ENCODE results near the gene GABBR1. TPM values are rescaled to one million over a fixed set of nuclear protein-coding genes. Genes with fewer than 3 reads are reported as not detected.
A peak's percentile ranks its signal among the peaks of the same experiment; 100 is the strongest.

GABBR1 gene
- total RNA-seq, 1 experiment from 2014 or later = 146 TPM

GRCh38 chr6:29529956-29530355 is 103.0 kb downstream of the GABBR1 start:
- Histone ChIP-seq H2AK5ac (ENCODE audit: insufficient read length, low read length) (no peak overlapping the region), H4K91ac (ENCODE audit: insufficient read length, low read depth, low read length) (no peak overlapping the region), H3T11ph (ENCODE audit: low read length) (no peak overlapping the region), H2BK120ac (ENCODE audit: low read depth, low read length, poor library complexity, severe bottlenecking) (no peak overlapping the region), H3K4me1 (ENCODE audit: insufficient read depth, low read length) (0 out of 2 replicates have a peak, but pooled peaks cover 6% of the 10 kb centered on the region), H2BK20ac (ENCODE audit: low read depth, low read length, poor library complexity, severe bottlenecking) (no peak overlapping the region), H3K79me1 (ENCODE audit: insufficient read depth, low read depth, low read length, poor library complexity, severe bottlenecking) (no peaks in the 10 kb centered on the region), H3K23me2 (ENCODE audit: insufficient read length, low read depth, low read length, poor library complexity, severe bottlenecking) (no peaks in the 10 kb centered on the region), H3K9ac (ENCODE audit: extremely low read depth, insufficient read length, low read length) (no peak overlapping the region), H2AFZ (ENCODE audit: low read length) (no peak overlapping the region), H3K56ac (ENCODE audit: insufficient read length, low read depth, low read length) (no peak overlapping the region), H3K23ac (ENCODE audit: insufficient read length, low read depth, low read length) (no peak overlapping the region), H3K4me2 (ENCODE audit: insufficient read depth, insufficient read length, low read length) (no peak overlapping the region), H3K27me3 (ENCODE audit: insufficient read depth, low read length) (no peaks in the 10 kb centered on the region), H3K14ac (ENCODE audit: insufficient read depth, low read length) (no peak overlapping the region), H4K5ac (ENCODE audit: insufficient read length, low read depth, low read length) (no peak overlapping the region), H3K79me2 (ENCODE audit: insufficient read depth, low read length) (no peaks in the 10 kb centered on the region), H3K9me3 (ENCODE audit: control insufficient read depth, low read depth, low read length) (no peaks in the 10 kb centered on the region), H3K18ac (ENCODE audit: insufficient read length, low read depth, low read length) (no peak overlapping the region), H3K27ac (ENCODE audit: insufficient read length, low read depth, low read length) (no peak overlapping the region), H2BK5ac (ENCODE audit: insufficient read length, low read length) (no peak overlapping the region), H3K4ac (ENCODE audit: low read depth, low read length) (no peak overlapping the region), H2BK15ac (ENCODE audit: low read depth, low read length) (no peak overlapping the region), H4K8ac (replicated peaks; ENCODE audit: insufficient read length, low read depth, low read length) (no peak overlapping the region), H2BK12ac (ENCODE audit: insufficient read length, low read depth, low read length) (no peak overlapping the region), H4K20me1 (ENCODE audit: control insufficient read depth, insufficient read depth, insufficient read length) (no peaks in the 10 kb centered on the region)
- H3K9me3 Mint-ChIP-seq = no peaks in the 10 kb centered on the region; a peak in 1 of 5 replicates
- no peak for DNase-seq
- peak overlapping the region in 1 of 3 experiments; percentile 53; a peak in 1 of 7 replicates for H3K27ac Mint-ChIP-seq
- H3K4me1 Mint-ChIP-seq = peaks cover 12% of the 10 kb centered on the region in 2 experiments
- whole genome bisulfite sequencing (ENCODE audit: extremely low coverage, insufficient read length, low lambda C conversion rate) = no CpG with 5 or more reads among the region's 3 CpGs
- H3K4me3 Mint-ChIP-seq = no peak overlapping the region
- peaks cover 0 to 2% (median 0%) of the 10 kb centered on the region in 3 experiments; a peak in 4 of 7 replicates for H3K36me3 Mint-ChIP-seq (ENCODE audit: insufficient read depth in 1 of 3, low read depth in 3 of 3)
- H3K27me3 Mint-ChIP-seq (ENCODE audit: low read depth) = peaks cover 2% of the 10 kb centered on the region; the same call in 1 of the 2 replicates
- TF ChIP-seq CTCF (conservative IDR thresholded peaks at IDR 0.05) = no peak
